Medulla oblongata (tissue), 1 donor: Measurements from ENCODE around the gene MAGEF1.
"Not testable (repeated sequence)": the region's sequence is repeated elsewhere in the genome, so short reads cannot be mapped to it uniquely, and the experiment has no call there.

Experiments
- DNase-seq: peaks from one replicate; pipeline ENCODE4 v3.0.0-alpha.2; 2015; ENCODE audit errors: extremely low spot score

Gene MAGEF1

DNA sequence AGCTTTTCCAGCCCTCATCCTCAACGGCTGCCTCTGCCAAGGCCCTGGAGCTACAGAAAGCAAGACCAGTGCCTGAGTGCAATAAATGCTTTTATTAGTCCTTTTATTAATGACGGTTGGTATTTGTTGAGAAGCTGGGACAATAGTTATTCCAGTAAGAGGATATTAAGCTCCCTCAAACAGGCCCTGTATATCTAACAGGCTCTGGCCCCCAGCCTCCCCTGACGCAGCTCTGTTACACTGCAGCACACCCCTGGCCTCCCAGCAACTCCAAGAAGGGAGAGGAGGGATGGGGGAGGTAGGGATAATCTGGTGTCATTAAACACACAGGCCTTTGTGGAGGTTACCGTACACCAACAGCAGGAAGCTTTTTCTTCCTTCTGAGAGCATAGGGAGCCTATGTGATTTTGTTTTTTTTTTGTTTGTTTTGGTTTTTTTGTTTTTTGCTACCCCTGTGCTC is 30.8 kb upstream of the MAGEF1 start:
- no peak for DNase-seq

DNA sequence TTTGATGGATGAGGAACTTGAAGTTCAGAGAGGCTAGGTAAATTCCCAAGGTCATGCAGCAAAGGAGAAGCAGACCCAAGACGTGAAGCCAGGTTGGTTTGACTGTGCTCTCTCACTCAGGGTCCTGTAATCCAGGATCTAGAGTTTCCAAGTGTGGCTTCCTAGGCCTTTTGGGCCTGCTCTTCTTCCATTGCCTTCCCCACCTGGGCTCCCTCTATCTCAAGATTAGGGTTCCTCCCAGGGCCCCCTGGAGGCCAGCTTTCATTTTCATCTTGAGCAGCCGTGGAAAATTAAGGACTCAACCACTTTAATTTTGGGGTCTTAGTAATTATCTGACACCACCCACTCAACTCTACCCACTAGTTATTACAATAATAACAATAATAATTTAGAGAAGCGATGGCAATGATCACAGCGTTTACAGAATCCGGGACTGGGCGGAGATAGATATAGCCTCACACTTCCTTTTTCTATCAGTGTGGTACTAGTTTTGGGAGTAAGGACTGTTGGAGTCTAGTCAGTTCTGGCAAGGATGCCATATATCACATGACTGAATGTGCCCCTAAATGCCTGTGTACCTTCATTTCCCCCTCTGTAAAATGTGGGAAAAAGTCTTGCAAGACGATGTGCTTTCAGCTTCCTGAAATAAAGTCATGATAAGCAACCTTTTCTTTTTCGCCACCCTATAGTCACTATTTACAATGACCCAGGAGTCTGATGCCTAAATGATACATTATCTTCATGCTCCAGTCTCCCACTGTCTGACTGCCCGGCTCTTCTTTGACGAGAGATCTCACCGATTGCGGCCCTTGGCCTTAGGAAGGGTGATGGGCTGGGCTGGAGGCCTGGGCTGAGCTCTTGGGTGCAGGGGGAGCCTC is 30.2 kb upstream of the MAGEF1 start:
- no peak for DNase-seq

GRCh38 chr3:184741259-184741556 is 29.3 kb upstream of the MAGEF1 start:
- DNase-seq, result no peak

DNA sequence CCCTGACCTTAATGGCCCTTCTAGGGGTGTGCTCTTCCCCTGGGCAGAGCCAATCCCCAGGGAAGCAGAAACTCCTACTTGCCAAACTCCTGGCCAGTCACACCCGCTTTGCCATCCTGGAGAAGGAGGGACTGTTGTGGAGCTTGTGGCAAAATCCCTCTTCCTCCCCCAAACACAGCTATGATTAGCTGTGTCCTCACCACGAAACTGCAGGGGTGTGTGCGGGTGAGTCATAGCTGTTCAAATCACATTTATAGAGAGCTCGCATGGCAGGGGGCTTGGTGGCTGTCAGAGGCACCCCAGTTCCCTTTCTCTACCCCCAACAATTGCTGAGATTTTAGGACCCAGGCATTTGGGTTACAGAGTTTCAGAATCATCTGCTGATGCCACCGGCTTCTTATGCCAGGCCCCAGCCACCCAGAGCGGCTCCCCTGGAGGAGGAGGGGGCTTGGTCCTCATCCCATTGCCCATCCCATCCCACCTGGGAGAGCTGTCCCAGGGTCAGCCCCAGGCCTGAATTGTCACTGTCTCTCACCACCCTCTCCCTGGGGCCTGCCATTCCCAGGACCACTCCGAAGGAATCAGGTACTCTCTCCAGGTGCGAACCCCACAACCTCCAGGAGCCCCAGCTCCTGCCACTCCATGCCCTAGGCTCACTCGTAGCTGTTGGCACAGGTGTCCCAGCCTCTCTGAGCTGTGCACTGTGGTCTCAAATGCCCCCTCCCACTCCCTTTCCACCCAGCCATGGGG is 28.8 kb upstream of the MAGEF1 start:
- no peak for DNase-seq

DNA sequence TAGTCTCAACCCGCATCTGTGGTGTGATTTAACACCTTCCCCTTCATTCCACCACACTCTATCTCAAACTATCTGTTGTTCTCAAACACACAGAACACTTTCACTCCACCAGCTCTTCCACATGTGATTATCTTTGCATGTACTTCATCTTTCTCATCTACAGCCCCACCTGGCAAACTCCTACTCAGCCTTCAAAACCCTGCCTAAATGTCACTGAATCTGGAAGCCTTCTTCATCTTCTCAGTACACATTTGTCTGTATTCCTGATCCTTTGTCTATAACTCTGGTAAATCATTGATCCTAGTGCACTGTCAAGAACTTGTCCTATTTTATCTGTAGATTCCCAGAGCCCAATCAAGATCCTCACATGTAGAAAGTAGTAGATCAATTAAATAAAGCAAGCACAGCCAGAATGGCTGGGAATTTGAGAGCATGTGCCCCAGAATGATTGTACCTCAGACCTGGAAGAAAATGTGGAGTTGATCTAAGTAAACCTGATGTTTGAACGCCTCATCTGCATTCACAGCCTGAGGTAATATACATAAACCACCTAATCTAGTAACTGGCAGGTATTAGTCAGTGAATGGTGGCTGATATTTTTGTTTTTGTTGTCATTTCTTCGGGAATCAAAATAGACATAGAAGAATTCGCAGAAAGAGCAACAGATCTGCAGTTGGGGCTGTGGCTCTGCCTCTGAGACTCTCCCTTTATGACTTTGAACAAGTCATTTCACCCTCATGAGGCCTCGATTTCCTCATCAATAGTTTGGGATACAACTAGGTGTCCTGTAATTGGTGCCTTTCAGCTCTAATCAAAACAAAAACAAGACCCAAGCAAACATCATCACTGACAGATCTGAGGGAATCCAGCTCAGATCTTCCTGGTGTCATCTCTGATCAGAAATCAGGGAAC is 28.0 kb upstream of the MAGEF1 start:
- no peak for DNase-seq

DNA sequence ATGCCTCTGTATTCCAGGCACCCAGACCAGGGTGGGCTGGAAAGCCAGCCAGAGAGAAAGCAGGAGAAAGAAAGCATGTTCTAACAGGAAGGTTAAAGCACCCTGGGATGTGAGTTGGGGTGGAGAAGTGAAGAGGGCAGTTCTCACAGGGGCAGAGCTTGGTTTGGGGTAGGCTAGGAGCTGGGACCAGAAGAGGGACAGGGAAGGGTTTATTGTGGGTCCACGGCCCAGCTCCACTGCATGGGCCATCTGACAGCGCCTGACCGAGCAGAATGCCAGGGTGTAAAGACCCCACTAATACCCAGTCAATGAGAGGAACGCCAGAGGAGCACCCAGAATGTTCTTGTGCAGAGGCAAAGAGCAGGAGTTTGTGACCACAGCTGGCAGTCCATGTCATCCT is 27.1 kb upstream of the MAGEF1 start:
- DNase-seq, result no peak

DNA sequence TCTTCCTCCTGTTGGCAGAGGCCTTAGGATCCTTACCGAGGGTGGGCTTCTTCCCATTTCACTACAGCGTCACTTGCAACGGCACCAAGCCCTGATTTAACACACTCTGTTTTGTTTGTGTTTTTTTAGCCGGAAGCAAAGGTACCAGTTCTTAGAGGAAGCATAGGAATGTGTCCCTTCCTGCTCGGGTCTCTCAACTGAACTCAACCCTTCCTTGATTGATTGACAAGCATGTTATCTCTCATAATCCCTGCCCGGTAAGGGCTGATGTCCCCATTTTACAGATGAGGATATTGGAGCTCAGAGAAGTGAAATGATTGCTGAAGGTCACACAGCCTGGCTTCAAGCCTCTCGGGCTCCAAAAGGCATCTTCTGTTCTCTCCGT is 26.6 kb upstream of the MAGEF1 start:
- DNase-seq, result no peak

DNA sequence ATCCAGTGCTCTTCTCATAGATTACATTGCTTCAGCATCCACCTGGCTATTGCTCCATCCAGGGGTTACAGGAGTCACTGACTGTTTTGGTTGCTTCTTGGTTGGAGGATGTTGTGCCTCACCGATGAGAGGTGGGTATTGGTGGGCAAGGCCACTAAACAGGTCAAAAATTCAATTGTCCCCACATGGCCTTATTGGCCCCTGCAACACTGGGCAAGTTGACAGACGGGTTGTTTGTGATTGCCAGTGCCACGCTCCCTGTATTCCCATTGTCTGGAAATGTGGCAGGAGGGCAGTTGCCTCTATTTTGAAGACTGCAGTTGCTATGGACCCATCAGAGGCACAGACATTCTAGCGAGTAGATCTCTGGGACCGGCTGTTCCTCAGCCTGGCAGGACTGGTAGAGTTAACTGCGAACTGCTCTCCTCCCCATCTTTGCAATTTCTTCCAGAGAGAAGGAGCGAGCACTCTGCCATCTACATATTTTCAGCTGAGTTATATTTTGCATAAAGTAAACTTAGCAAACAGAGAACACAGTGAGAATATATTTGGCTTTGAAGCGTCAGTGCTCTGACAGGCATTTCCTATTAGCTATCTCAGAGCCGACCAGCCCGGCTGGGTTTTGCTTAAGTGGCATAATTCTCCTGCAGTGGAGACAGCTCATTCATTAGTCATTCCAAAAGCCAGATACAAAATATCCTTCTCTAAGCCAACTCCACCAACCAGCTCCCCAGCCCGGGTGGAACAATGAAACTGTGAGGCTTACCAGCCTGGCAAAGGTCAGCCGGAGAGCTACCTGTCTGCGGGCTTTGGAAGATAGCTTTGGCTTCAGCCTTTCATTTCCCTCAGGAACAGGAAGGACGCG is 26.0 kb upstream of the MAGEF1 start:
- no peak for DNase-seq

DNA sequence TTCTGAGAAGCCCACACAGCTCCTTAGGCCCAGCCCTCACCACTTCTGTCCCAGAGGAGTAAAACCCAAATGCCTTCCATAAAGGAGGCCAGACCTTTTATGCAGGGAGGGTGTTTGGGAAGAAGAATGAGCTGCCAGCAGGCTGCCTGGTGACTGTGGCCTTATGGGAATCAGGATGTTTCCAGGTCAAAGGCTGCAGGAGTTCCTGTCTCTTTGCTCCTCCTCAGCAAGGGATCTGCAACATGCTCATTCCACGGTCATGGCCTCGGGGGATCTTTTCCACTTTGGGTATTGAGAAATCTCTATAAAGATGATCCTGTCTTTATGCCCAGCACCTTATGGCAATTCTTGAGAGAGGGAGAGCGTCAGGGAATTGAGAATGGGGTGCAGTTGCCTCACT is 25.2 kb upstream of the MAGEF1 start:
- no peak for DNase-seq

DNA sequence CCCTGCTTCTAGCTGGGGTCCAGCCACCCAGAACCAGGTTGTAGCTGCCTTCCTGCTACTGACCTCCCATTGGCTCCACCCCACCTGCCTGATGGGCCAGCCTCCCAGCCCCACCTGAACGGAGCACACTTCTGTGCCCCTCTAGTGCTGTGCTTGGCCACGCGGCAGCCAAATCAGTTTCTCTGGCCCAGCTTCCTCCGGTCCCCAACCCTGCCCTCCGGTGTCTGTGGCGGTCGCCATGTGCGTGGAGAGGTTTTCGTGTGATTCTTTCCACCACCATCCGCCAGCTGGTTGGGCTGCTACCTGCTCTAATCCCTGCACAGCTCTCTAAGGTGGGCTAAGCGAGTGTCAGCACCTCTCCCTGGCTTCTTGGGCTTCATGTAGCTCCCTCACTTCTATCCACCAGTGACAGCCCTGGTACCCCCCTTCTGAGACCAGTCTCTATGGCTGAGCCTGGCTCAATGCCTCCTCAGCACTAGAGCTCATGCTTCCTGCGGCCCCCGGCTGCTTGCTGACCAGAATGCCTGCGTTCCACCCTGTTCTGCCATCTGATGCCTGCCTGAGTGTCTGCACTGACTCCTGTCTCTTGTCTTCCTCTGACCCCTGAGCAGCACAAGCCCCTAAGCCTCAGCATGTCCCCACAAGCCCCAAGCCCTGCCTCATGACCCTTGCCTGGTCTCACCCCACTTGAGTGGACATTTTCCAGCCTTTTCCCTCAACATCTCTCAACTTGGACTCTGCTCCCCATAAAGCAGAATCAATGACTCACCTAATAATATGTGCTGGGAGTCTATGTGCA is 23.2 kb upstream of the MAGEF1 start:
- no peak for DNase-seq

- DNase-seq, result no peak
Observed at GRCh38 chr3:184733971-184734608, 22.2 kb upstream of the MAGEF1 start.

- DNase-seq, result no peak
Observed at GRCh38 chr3:184733181-184733580, 21.3 kb upstream of the MAGEF1 start.

DNA sequence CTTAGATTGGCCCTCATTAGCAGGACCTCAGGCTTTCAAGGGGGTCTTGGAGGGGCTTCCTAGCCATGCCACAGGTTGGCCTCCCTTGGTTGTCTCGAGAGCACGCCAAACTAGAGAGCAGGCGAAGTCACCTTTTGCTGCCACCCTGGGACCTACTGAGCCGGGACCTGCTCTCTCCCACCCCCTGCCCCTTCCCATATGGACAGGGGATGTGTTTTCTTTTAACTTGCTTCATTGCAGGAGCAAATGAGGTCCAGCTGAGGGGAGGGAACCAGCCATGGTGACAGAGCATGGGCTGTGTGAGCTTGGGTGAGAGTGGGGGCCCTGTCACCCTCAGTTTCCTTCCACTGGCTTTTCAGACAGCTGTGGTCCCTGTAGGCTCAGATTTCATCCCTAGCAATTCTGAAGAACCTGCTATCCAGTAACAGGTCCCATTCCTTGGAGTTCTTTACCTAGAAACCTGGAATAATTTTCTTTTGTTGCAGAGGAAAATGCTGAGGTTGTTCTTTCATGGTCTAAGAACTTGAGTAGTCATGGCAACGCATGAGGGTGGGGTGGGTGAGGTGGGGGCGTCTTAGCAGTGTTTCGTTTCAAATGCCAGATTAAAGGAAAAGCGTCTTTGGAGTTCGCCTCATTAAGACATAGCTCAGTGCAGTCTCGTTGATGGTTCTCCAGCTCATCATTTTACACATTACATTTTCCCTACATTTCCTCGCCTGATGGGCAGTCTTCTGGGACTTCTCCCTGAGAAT is 20.1 kb upstream of the MAGEF1 start:
- DNase-seq, result no peak

- no peak for DNase-seq
Observed at GRCh38 chr3:184730924-184731323, 19.1 kb upstream of the MAGEF1 start.

DNA sequence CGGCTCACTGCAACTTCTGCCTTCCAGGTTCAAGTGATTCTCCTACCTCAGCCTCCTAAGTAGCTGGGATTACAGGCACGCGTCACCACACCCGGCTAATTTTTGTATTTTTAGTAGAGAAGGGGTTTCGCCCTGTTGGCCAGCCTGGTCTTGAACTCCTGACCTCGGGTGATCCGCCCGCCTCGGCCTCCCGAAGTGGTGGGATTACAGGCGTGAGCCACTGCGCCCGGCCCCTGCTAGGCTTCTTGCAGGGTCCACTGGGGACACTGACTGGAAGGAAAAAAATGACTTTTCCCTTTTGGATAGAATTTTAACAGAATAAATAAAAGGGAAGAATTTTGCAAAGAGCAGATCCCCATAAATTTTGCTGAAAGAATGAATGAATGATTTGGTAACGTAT is 17.3 kb upstream of the MAGEF1 start:
- DNase-seq, result not testable (repeated sequence)

GRCh38 chr3:184728010-184728527 is 16.2 kb upstream of the MAGEF1 start:
- no peak for DNase-seq

GRCh38 chr3:184727357-184728009 is 15.6 kb upstream of the MAGEF1 start:
- peak; percentile 89 for DNase-seq

- no peak for DNase-seq
Observed at GRCh38 chr3:184726497-184726896, 14.6 kb upstream of the MAGEF1 start.
